Rectal smooth muscle tissue (tissue), 1 donor: ENCODE measurements around the gene COX17.

Experiments used
- H3K27ac ChIP-seq: one replicate; pipeline ENCODE4 v1.7.0; 2013; ENCODE audit warnings: low read depth, low read length, inconsistent platforms
- H3K27me3 ChIP-seq: one replicate; pipeline ENCODE4 v1.7.0; 2013; ENCODE audit warnings: low read length; ENCODE audit not compliant: control insufficient read depth, insufficient read depth
- H3K36me3 ChIP-seq: one replicate; pipeline ENCODE4 v1.7.0; 2013; ENCODE audit warnings: low read length; ENCODE audit not compliant: control insufficient read depth, insufficient read depth
- H3K4me1 ChIP-seq: one replicate; pipeline ENCODE4 v1.7.0; 2013; ENCODE audit warnings: low read length; ENCODE audit not compliant: control insufficient read depth, insufficient read depth
- H3K4me3 ChIP-seq: one replicate; pipeline ENCODE4 v1.7.0; 2013; ENCODE audit warnings: low read length
- H3K9ac ChIP-seq: one replicate; pipeline ENCODE4 v1.7.0; 2013; ENCODE audit warnings: low read length

The COX17 gene

DNA sequence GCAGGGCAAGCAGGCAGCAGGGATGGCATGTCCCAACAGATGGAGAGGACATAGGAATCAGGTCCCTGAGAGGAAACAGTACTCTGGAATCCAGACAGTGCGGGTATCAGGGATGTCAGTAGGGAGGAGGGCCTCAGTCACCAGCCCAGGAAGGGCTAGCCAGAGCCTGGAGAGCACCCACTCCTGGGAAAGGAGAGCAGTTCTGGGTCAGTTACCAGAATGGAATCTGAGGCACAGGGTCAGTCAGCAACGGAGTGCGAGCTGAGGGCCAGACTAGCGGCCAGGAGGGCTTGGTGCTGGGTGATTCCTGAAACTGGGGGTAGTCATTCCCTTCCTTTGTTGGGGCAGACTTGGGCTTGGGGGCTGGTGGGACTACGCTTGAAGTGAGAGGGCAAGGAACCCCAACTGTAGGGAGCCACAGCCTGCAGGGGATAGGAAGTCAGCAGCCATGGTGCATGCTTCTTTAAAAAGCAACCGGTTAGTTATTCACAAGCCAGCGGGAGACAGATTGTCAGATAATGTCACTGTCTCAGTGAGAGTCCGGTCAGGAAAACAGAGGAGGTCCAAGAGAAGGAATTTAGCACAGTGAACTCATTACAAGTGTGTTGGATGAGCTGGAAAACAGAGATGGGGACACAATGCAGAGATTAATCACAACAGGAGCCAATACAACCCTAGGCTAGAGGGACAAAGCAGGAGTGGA lies 51.6 kb downstream of the COX17 start:
- H3K9ac ChIP-seq = no peak overlapping the region
- no peaks in the 10 kb centered on the region for H3K27me3 ChIP-seq
- H3K27ac ChIP-seq = no peak overlapping the region
- peaks cover 5% of the 10 kb centered on the region for H3K4me1 ChIP-seq
- no peak overlapping the region for H3K4me3 ChIP-seq
- no peaks in the 10 kb centered on the region for H3K36me3 ChIP-seq

DNA sequence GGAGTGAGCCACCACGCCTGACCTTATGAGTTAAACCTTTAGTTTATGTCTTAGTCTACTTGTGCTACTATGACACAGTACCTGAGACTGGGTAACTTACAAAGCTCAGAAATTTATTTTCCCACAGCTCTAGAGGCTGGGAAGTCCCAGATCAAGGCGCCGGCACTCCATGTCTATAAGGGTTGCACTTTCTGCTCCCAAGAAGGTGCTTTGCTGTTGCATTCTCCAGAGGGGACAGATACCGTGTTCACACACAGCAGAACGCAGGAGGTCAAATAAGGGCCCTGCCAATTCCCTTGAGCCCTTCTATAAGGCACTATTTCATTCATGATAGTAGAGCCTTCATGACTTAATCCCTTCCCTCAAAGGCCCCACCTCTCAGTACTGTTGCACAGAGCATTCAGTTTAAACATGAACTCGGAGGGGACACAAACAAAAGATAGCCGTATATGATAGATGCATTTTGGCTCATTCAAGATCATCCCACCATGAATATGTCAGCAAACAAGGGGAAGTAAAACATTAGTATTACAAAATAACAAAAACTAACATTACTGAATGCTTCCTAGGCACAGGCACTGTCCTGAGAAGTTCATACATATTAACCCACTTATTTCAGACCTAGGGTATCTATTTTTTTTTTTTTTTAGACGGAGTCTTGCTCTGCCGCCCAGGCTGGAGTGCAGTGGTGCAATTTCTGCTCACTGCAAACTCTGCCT lies 53.0 kb downstream of the COX17 start:
- H3K4me1 ChIP-seq = no peaks in the 10 kb centered on the region
- no peaks in the 10 kb centered on the region for H3K27me3 ChIP-seq
- no peak overlapping the region for H3K4me3 ChIP-seq
- H3K27ac ChIP-seq = no peak overlapping the region
- no peaks in the 10 kb centered on the region for H3K36me3 ChIP-seq
- H3K9ac ChIP-seq = no peak overlapping the region

DNA sequence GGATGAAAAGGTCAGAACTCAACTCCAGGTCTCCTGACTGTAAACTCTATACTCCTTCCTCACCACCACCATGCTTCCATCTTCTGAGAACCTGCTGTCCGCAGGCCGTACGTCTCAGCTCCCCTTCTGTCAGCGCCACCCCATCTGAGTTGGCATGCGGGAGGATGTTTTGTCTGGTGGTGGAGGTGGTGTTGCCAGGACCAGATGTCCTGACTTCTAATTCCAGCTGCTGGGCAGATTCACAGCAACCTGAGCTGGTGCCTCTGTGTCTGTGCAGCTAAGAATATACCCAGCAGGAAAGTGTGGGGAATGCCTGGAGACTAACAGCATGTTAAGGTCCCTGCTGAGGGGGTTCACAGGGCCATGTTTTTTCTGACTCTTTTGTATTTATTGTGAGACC lies 56.3 kb downstream of the COX17 start:
- Histone ChIP-seq H3K9ac (no peak overlapping the region), H3K27ac (no peak overlapping the region), H3K4me1 (no peaks in the 10 kb centered on the region), H3K4me3 (no peak overlapping the region), H3K27me3 (no peaks in the 10 kb centered on the region), H3K36me3 (no peaks in the 10 kb centered on the region)
